PC-3 (cell line): Measurements from ENCODE around the gene RPL7L1. TPM values are rescaled to one million over a fixed set of nuclear protein-coding genes. Genes with fewer than 3 reads are reported as not detected.
A peak's percentile ranks its signal among the peaks of the same experiment; 100 is the strongest.

Experiments used
- ATAC-seq: fragments of 200-7000 bp; cut with Tn5 transposase; 2 replicates; pipeline ENCODE4 v1.9.1; 2020; ENCODE audit warnings: mild to moderate bottlenecking, moderate library complexity
- BruUV-seq: library from RNA; stranded (reverse); fragments of 400-500 nt; replicated peaks from 2 replicates; lab custom pipeline; 2021; lab: Mats Ljungman, UMichigan
- CTCF ChIA-PET: fragments of 300-600 bp; sonication (Branson Sonifier 250); formaldehyde crosslinking; loops from one replicate; lab custom pipeline; 2022; ENCODE audit warnings: antibody characterized with exemption; lab: Charles Lee
- POLR2A ChIA-PET: fragments of 300-600 bp; sonication (Branson Sonifier 250); formaldehyde crosslinking; loops from one replicate; lab custom pipeline; 2022; ENCODE audit warnings: antibody characterized with exemption; ENCODE audit not compliant: unreplicated experiment; lab: Charles Lee
- DNase-seq: peaks from one replicate; pipeline ENCODE4 v3.0.0-alpha.2; 2015
- H2AFZ ChIP-seq: fragments of 300-600 bp; sonication (generic); 2 replicates; pipeline ENCODE4 v1.6.0; 2016; ENCODE audit warnings: antibody characterized with exemption, low read length
- H3F3A ChIP-seq: fragments of 300-600 bp; sonication (generic); one replicate; pipeline ENCODE4 v1.6.0; 2017; ENCODE audit warnings: antibody characterized with exemption, low read length, control low read depth, mild to moderate bottlenecking; ENCODE audit not compliant: unreplicated experiment
- H3K27ac ChIP-seq: fragments of 300-600 bp; sonication (generic); 2 replicates; pipeline ENCODE4 v1.5.1; 2016; ENCODE audit warnings: mild to moderate bottlenecking, low read length
- H3K27me3 ChIP-seq: fragments of 300-600 bp; sonication (generic); 2 replicates; pipeline ENCODE4 v1.6.1; 2016; ENCODE audit warnings: low read length, mixed read lengths
- H3K36me3 ChIP-seq: fragments of 300-600 bp; sonication (generic); 2 replicates; pipeline ENCODE4 v1.6.1; 2016; ENCODE audit warnings: low read depth, mixed run types, low read length, mixed read lengths
- H3K4me1 ChIP-seq: fragments of 300-600 bp; sonication (generic); 2 replicates; pipeline ENCODE4 v1.5.1; 2016; ENCODE audit warnings: low read length; ENCODE audit not compliant: insufficient read depth
- H3K4me2 ChIP-seq: fragments of 300-600 bp; sonication (generic); 2 replicates; pipeline ENCODE4 v1.6.0; 2016; ENCODE audit warnings: low read length
- H3K4me3 ChIP-seq: fragments of 300-600 bp; sonication (generic); 2 replicates; pipeline ENCODE4 v1.5.1; 2016; ENCODE audit warnings: mild to moderate bottlenecking, low read length, mixed read lengths
- H3K79me2 ChIP-seq: fragments of 300-600 bp; sonication (generic); 2 replicates; pipeline ENCODE4 v1.6.1; 2017; ENCODE audit warnings: low read length, mixed read lengths
- H3K9ac ChIP-seq: fragments of 300-600 bp; sonication (generic); 2 replicates; pipeline ENCODE4 v1.6.0; 2016; ENCODE audit warnings: mild to moderate bottlenecking, low read length
- H3K9me2 ChIP-seq: fragments of 300-600 bp; sonication (generic); replicated peaks from 2 replicates; pipeline ENCODE4 v1.6.1; 2016; ENCODE audit warnings: mixed run types, low read length, mixed read lengths
- H3K9me3 ChIP-seq: fragments of 300-600 bp; sonication (generic); 2 replicates; pipeline ENCODE4 v1.6.1; 2016; ENCODE audit warnings: low read length, mixed read lengths
- H4K20me1 ChIP-seq: fragments of 300-600 bp; sonication (generic); 2 replicates; pipeline ENCODE4 v1.6.1; 2016; ENCODE audit warnings: low read length, mixed read lengths
- EZH2 ChIP-seq: fragments of 300-600 bp; sonication (generic); IDR thresholded peaks from one replicate; pipeline ENCODE4 v1.6.1; 2017; ENCODE audit warnings: antibody characterized with exemption, mild to moderate bottlenecking, low read length; ENCODE audit not compliant: unreplicated experiment
- EZH2phosphoT487 ChIP-seq: fragments of 300-600 bp; sonication (generic); IDR thresholded peaks from 2 replicates; pipeline ENCODE4 v1.6.1; 2018; ENCODE audit warnings: mild to moderate bottlenecking, antibody characterized with exemption, low read length, borderline replicate concordance
- intact Hi-C: fragments of 100-400 bp; cut with micrococcal nuclease; formaldehyde crosslinking; loops from 2 replicates; pipeline ENCODE4 v1.9.0; 2023
- total RNA-seq: library from RNA; depleted of rRNA; stranded (reverse); fragments of >200 nt; gene quantifications from 2 replicates; pipeline ENCODE4 v1.2.3, GENCODE V29; 2014
- TF ChIP-seq, protein P1 (sequence below): fragments of 300-600 bp; sonication (generic); conservative IDR thresholded peaks from 2 replicates; pipeline ENCODE4 v1.5.1; 2017; ENCODE audit warnings: antibody characterized with exemption, low read depth, mild to moderate bottlenecking, low read length

Gene RPL7L1
- total RNA-seq, 1 experiment from 2014 or later: 99.5 TPM

DNA sequence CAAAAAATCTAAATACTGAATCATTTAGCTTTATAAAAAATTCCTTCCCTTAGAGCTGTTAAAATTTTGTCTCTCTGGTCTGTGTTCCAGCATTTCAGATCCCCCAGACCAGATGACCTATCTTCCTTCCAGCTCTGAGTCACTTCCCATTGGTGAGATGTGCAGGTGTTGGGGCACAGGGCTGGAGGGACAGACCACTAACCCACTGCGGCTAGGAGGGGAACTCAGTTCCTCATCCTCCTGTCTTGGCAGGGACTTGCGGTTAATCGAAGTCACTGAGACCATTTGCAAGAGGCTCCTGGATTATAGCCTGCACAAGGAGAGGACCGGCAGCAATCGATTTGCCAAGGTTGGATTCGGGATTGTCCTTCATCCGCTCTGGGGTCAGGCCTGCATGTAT lies 55.9 kb downstream of the RPL7L1 start:
- no TSS peak for BruUV-seq
- DNase-seq: no peak
- POLR2A ChIA-PET: no interaction called here
- no peaks in the 10 kb centered on the region for H3K9me3 ChIP-seq
- no peak for ATAC-seq
- CTCF ChIA-PET: no interaction called here
- no peak overlapping the region for H3K4me3 ChIP-seq
- intact Hi-C loops: no loop called here
- no peak overlapping the region for H3K4me2 ChIP-seq
- H3K36me3 ChIP-seq: peaks cover 21% of the 10 kb centered on the region; the same call in 1 of the 2 replicates
- no peaks in the 10 kb centered on the region for H4K20me1 ChIP-seq
- no peak overlapping the region for H3K27ac ChIP-seq
- H3K9me2 ChIP-seq: no peaks in the 10 kb centered on the region
- no peaks in the 10 kb centered on the region for H3K27me3 ChIP-seq
- H3K4me1 ChIP-seq: peaks cover 6% of the 10 kb centered on the region; the same call in 1 of the 2 replicates
- H2AFZ ChIP-seq: no peak overlapping the region
- TF ChIP-seq EZH2phosphoT487 (no peak), EZH2 (no peak)
- TF ChIP-seq, protein P1, sequence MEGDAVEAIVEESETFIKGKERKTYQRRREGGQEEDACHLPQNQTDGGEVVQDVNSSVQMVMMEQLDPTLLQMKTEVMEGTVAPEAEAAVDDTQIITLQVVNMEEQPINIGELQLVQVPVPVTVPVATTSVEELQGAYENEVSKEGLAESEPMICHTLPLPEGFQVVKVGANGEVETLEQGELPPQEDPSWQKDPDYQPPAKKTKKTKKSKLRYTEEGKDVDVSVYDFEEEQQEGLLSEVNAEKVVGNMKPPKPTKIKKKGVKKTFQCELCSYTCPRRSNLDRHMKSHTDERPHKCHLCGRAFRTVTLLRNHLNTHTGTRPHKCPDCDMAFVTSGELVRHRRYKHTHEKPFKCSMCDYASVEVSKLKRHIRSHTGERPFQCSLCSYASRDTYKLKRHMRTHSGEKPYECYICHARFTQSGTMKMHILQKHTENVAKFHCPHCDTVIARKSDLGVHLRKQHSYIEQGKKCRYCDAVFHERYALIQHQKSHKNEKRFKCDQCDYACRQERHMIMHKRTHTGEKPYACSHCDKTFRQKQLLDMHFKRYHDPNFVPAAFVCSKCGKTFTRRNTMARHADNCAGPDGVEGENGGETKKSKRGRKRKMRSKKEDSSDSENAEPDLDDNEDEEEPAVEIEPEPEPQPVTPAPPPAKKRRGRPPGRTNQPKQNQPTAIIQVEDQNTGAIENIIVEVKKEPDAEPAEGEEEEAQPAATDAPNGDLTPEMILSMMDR: no peak
- H3F3A ChIP-seq: no peaks in the 10 kb centered on the region
- no peak overlapping the region for H3K9ac ChIP-seq
- H3K79me2 ChIP-seq: peaks cover 37% of the 10 kb centered on the region

GRCh38 chr6:42936398-42936797 lies 57.0 kb downstream of the RPL7L1 start:
- Histone ChIP-seq H3K79me2 (peaks cover 26% of the 10 kb centered on the region), H3K4me1 (no peaks in the 10 kb centered on the region; the same call in 1 of the 2 replicates), H3K9me2 (no peaks in the 10 kb centered on the region), H3K4me3 (no peak overlapping the region), H2AFZ (no peak overlapping the region), H3K9ac (no peak overlapping the region), H3F3A (no peaks in the 10 kb centered on the region), H3K9me3 (no peaks in the 10 kb centered on the region), H3K4me2 (no peak overlapping the region), H3K27me3 (no peaks in the 10 kb centered on the region), H4K20me1 (no peaks in the 10 kb centered on the region), H3K36me3 (peaks cover 21% of the 10 kb centered on the region; the same call in 1 of the 2 replicates), H3K27ac (no peak overlapping the region)
- BruUV-seq: no TSS peak
- intact Hi-C loops: no loop called here
- ChIA-PET POLR2A (no interaction called here), CTCF (no interaction called here)
- no peak for DNase-seq
- ATAC-seq: no peak
- no peak for TF ChIP-seq EZH2phosphoT487
- TF ChIP-seq, protein P1: no peak
- no peak for TF ChIP-seq EZH2

DNA sequence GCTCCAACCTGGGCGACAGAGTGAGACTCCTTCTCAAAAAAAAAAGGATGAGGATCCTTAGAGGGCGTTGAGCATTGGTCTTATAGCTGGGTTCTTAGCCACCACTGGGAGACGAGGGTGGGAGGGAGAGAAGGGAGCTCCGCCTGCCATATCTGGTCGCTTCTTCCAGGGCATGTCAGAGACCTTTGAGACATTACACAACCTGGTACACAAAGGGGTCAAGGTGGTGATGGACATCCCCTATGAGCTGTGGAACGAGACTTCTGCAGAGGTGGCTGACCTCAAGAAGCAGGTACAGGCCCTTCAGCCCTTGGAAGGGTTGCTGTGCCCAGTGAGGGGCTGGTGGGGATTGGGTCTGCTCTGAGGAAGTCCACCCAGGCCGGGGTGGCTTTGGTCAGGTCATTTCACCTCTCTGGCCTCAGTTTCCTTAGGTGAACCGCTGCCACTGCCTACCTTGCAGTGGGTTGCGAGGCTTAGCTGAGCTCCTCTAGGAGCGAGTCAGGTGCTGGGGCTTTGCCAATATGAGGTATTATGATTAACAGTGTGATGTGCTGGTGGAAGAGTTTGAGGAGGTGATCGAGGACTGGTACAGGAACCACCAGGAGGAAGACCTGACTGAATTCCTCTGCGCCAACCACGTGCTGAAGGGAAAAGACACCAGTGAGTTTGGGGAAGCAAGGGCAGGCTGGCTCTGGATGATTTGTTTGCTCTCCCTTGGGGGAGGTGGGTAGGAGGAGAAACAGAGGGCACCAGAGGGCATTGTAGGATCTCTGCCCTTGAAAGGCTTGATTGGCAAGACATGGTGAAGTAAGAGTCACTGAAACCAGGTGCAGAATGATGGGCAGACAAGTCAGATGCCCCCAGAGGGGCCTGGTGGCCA lies 58.4 kb downstream of the RPL7L1 start:
- TF ChIP-seq, protein P1: no peak
- no peak for TF ChIP-seq EZH2phosphoT487
- no peak for TF ChIP-seq EZH2
- Histone ChIP-seq H4K20me1 (no peaks in the 10 kb centered on the region), H2AFZ (no peak overlapping the region), H3K79me2 (peaks cover 13% of the 10 kb centered on the region), H3K9ac (no peak overlapping the region), H3K36me3 (peaks cover 21% of the 10 kb centered on the region; the same call in 1 of the 2 replicates), H3K9me2 (no peaks in the 10 kb centered on the region), H3K9me3 (no peaks in the 10 kb centered on the region), H3F3A (no peaks in the 10 kb centered on the region), H3K4me3 (no peak overlapping the region), H3K4me1 (no peaks in the 10 kb centered on the region; the same call in 1 of the 2 replicates), H3K4me2 (no peak overlapping the region), H3K27me3 (no peaks in the 10 kb centered on the region), H3K27ac (no peak overlapping the region)
- ChIA-PET CTCF (no interaction called here), POLR2A (interaction anchor here (0.5 to 0.7 kb wide), 2 partner anchors 8 to 76 kb away, joined by 3 to 9 read pairs; partner anchors contain the start of genes CNPY3 and KLHDC3)
- DNase-seq: peak; percentile 60
- peak; percentile 78 for ATAC-seq
- no TSS peak for BruUV-seq
- intact Hi-C loops: no loop called here
